Mucosa of descending colon (tissue), 3 donors: ENCODE data around the gene DSG2. TPM values are rescaled to one million over a fixed set of nuclear protein-coding genes. Genes with fewer than 3 reads are reported as not detected.

Experiments
- ATAC-seq: fragments of 200-7000 bp; cut with Tn5 transposase; one replicate; pipeline ENCODE4 v1.9.1; 2020; ENCODE audit warnings: mild to moderate bottlenecking, moderate library complexity
- DNase-seq, 3 donors: peaks; one replicate each; pipeline ENCODE4 v3.0.0-alpha.2; 2020
- H3K36me3 ChIP-seq: fragments of 200-600 bp; one replicate; pipeline ENCODE4 v1.8.0; 2021; ENCODE audit warnings: low read depth, mild to moderate bottlenecking
- H3K4me1 ChIP-seq: fragments of 200-600 bp; one replicate; pipeline ENCODE4 v1.8.0; 2021; ENCODE audit warnings: low read depth, mild to moderate bottlenecking
- H3K4me3 ChIP-seq: fragments of 200-600 bp; one replicate; pipeline ENCODE4 v1.8.0; 2021; ENCODE audit warnings: mild to moderate bottlenecking
- H3K9me3 ChIP-seq: fragments of 200-600 bp; one replicate; pipeline ENCODE4 v1.8.0; 2021; ENCODE audit warnings: mild to moderate bottlenecking
- CTCF ChIP-seq: fragments of 200-600 bp; IDR thresholded peaks from one replicate; pipeline ENCODE4 v1.8.0; 2022; ENCODE audit warnings: antibody characterized with exemption, mild to moderate bottlenecking
- intact Hi-C, 2 donors: fragments of 100-400 bp; cut with DNase I in 1 of 2; cut with micrococcal nuclease in 1 of 2; formaldehyde crosslinking; loops; one replicate each; pipeline versions ENCODE4 v1.11.0 to v1.11.1; 2022; cut with DNase I, micrococcal nuclease
- total RNA-seq, 3 donors: library from RNA; stranded (reverse); fragmentation: NEBNext Ultra II Directional in 2 of 3; extraction: Animal tissue kit (Norgen Biotek cat#: 25700) in 2 of 3; gene quantifications; one replicate each; pipeline versions ENCODE4 v1.2.1 to v1.2.4, GENCODE V29; 2021 to 2023
- donor health status: DM: no; HTN: no; CAD: no; lungs with moderate emphysema.
- donor health status: DM: no; HTN: no; CAD: no.
- donor health status: DM: no; HTN: yes; CAD: no.

Gene DSG2
- total RNA-seq, 3 donors from 2014 or later = 131 to 341 (median 305) TPM

GRCh38 chr18:31591628-31592027 lies 93.7 kb downstream of the DSG2 start, which contains the start of gene TTR:
TTR (plus strand) TSS chr18:31591877; CDS start chr18:31591903, 26 bp downstream.
- no peaks in the 10 kb centered on the region for H3K4me1 ChIP-seq
- no peak for TF ChIP-seq CTCF
- no peaks in the 10 kb centered on the region for H3K9me3 ChIP-seq
- no peaks in the 10 kb centered on the region for H3K36me3 ChIP-seq
- intact Hi-C loops = no loop called here
- DNase-seq (no peak), ATAC-seq (peak; percentile 44)
- no peak within 1 kb of the TSS for H3K4me3 ChIP-seq

DNA sequence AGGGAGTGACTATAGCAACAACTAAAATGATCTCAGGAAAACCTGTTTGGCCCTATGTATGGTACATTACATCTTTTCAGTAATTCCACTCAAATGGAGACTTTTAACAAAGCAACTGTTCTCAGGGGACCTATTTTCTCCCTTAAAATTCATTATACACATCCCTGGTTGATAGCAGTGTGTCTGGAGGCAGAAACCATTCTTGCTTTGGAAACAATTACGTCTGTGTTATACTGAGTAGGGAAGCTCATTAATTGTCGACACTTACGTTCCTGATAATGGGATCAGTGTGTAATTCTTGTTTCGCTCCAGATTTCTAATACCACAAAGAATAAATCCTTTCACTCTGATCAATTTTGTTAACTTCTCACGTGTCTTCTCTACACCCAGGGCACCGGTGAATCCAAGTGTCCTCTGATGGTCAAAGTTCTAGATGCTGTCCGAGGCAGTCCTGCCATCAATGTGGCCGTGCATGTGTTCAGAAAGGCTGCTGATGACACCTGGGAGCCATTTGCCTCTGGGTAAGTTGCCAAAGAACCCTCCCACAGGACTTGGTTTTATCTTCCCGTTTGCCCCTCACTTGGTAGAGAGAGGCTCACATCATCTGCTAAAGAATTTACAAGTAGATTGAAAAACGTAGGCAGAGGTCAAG lies 94.7 kb downstream of the DSG2 start:
- intact Hi-C loops = no loop called here
- H3K4me3 ChIP-seq = no peak overlapping the region
- H3K36me3 ChIP-seq = no peaks in the 10 kb centered on the region
- ATAC-seq (no peak), DNase-seq (no peak)
- TF ChIP-seq CTCF = no peak
- no peaks in the 10 kb centered on the region for H3K4me1 ChIP-seq
- H3K9me3 ChIP-seq = no peaks in the 10 kb centered on the region

DNA sequence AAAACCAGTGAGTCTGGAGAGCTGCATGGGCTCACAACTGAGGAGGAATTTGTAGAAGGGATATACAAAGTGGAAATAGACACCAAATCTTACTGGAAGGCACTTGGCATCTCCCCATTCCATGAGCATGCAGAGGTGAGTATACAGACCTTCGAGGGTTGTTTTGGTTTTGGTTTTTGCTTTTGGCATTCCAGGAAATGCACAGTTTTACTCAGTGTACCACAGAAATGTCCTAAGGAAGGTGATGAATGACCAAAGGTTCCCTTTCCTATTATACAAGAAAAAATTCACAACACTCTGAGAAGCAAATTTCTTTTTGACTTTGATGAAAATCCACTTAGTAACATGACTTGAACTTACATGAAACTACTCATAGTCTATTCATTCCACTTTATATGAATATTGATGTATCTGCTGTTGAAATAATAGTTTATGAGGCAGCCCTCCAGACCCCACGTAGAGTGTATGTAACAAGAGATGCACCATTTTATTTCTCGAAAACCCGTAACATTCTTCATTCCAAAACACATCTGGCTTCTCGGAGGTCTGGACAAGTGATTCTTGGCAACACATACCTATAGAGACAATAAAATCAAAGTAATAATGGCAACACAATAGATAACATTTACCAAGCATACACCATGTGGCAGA lies 97.3 kb downstream of the DSG2 start:
- H3K4me1 ChIP-seq = no peaks in the 10 kb centered on the region
- intact Hi-C loops = no loop called here
- H3K4me3 ChIP-seq = no peak overlapping the region
- DNase-seq (no peak), ATAC-seq (no peak)
- H3K36me3 ChIP-seq = no peaks in the 10 kb centered on the region
- H3K9me3 ChIP-seq = no peaks in the 10 kb centered on the region
- TF ChIP-seq CTCF = no peak

GRCh38 chr18:31596081-31596872 lies 98.3 kb downstream of the DSG2 start:
- no peak for TF ChIP-seq CTCF
- DNase-seq (no peak), ATAC-seq (no peak)
- H3K9me3 ChIP-seq = no peaks in the 10 kb centered on the region
- no peaks in the 10 kb centered on the region for H3K36me3 ChIP-seq
- no peaks in the 10 kb centered on the region for H3K4me1 ChIP-seq
- no peak overlapping the region for H3K4me3 ChIP-seq
- intact Hi-C loops = no loop called here

DNA sequence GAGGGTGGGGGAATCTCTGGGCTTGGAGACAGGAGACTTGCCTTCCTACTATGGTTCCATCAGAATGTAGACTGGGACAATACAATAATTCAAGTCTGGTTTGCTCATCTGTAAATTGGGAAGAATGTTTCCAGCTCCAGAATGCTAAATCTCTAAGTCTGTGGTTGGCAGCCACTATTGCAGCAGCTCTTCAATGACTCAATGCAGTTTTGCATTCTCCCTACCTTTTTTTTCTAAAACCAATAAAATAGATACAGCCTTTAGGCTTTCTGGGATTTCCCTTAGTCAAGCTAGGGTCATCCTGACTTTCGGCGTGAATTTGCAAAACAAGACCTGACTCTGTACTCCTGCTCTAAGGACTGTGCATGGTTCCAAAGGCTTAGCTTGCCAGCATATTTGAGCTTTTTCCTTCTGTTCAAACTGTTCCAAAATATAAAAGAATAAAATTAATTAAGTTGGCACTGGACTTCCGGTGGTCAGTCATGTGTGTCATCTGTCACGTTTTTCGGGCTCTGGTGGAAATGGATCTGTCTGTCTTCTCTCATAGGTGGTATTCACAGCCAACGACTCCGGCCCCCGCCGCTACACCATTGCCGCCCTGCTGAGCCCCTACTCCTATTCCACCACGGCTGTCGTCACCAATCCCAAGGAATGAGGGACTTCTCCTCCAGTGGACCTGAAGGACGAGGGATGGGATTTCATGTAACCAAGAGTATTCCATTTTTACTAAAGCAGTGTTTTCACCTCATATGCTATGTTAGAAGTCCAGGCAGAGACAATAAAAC lies 100.2 kb downstream of the DSG2 start:
- intact Hi-C loops = no loop called here
- Histone ChIP-seq H3K4me1 (no peaks in the 10 kb centered on the region), H3K9me3 (no peaks in the 10 kb centered on the region), H3K36me3 (no peaks in the 10 kb centered on the region), H3K4me3 (no peak overlapping the region)
- no peak for DNase-seq
- no peak for TF ChIP-seq CTCF
- no peak for ATAC-seq
